Kidney (tissue), 14 donors: Measurements from ENCODE around the gene FNTB. TPM values are rescaled to one million over a fixed set of nuclear protein-coding genes. Genes with fewer than 3 reads are reported as not detected.

ENCODE experiments used
- DNase-seq, 5 donors: peaks; one replicate each; pipeline ENCODE4 v3.0.0-alpha.2; 2013 to 2020
- FAIRE-seq: peaks from 2 replicates; lab custom pipeline; 2012; peaks lifted over from hg19 to GRCh38; lab: Jason Lieb, UNC
- H3K27ac ChIP-seq, 2 donors: one replicate each; pipeline ENCODE4 v1.7.0; 2013; ENCODE audit warnings: low read depth in 2 of 2, low read length in 2 of 2, inconsistent platforms in 1 of 2
- H3K27me3 ChIP-seq: one replicate; pipeline ENCODE4 v1.7.1; 2013; ENCODE audit warnings: low read length, inconsistent platforms; ENCODE audit not compliant: control insufficient read depth, insufficient read depth
- H3K36me3 ChIP-seq, 3 donors: one replicate each; pipeline versions ENCODE4 v1.7.0 to v1.7.1; 2013; ENCODE audit warnings: low read length in 3 of 3, control low read depth in 1 of 3, inconsistent platforms in 1 of 3; ENCODE audit not compliant: insufficient read depth in 3 of 3, control insufficient read depth in 2 of 3
- H3K4me1 ChIP-seq, 3 donors: one replicate each; pipeline versions ENCODE4 v1.7.0 to v1.7.1; 2013; ENCODE audit warnings: low read length in 3 of 3, inconsistent platforms in 1 of 3, low read depth in 1 of 3; ENCODE audit not compliant: control insufficient read depth in 2 of 3, insufficient read depth in 2 of 3
- H3K4me3 ChIP-seq, 3 donors: one replicate each; pipeline versions ENCODE4 v1.7.0 to v1.8.1; 2013; ENCODE audit warnings: low read length in 3 of 3, control low read depth in 1 of 3, inconsistent platforms in 1 of 3
- H3K9ac ChIP-seq, 3 donors: one replicate each; pipeline versions ENCODE4 v1.7.0 to v1.7.1; 2013; ENCODE audit warnings: low read length in 3 of 3, control low read depth in 1 of 3, inconsistent platforms in 1 of 3
- H3K9me3 ChIP-seq, 3 donors: one replicate each; pipeline versions ENCODE4 v1.7.0 to v1.7.1; 2013; ENCODE audit warnings: low read length in 3 of 3, control low read depth in 1 of 3, inconsistent platforms in 1 of 3; ENCODE audit not compliant: control insufficient read depth in 2 of 3, insufficient read depth in 1 of 3
- CTCF ChIP-seq: IDR thresholded peaks from 3 replicates; pipeline ENCODE4 v1.5.1; 2012; ENCODE audit warnings: mild to moderate bottlenecking, moderate library complexity, borderline replicate concordance; ENCODE audit not compliant: insufficient read depth; ENCODE audit errors: extremely low read depth
- intact Hi-C: fragments of 100-400 bp; cut with DNase I; formaldehyde crosslinking; loops from one replicate; pipeline ENCODE4 v1.11.1; 2022
- polyA plus RNA-seq: library from polyadenylated mRNA; stranded (reverse); fragments of 350-450 nt; fragmentation: Illumina TruSeq; extraction: RNeasy Lipid Tissue Mini Kit (QIAGEN cat#74804); gene quantifications from one replicate; pipeline ENCODE4 v1.2.3, GENCODE V29; 2014; ENCODE audit warnings: low read depth, low replicate concordance; ENCODE audit not compliant: insufficient read depth
- total RNA-seq: library from RNA; stranded (reverse); fragmentation: NEBNext Ultra II Directional; extraction: Animal tissue kit (Norgen Biotek cat#: 25700); gene quantifications from one replicate; pipeline ENCODE4 v1.2.1, GENCODE V29; 2021
- donor health status: control.
- donor health status: control.
- donor health status: control.
- donor health status: control.
- donor health status: control.
- donor health status: DM: yes; HTN: yes; CAD: no.
- donor health status: Normal renal cell carcinoma (clear cell type).

Gene FNTB
- total and polyA plus RNA-seq, 2 donors from 2014 or later = 13.6 to 15.0 TPM

- H3K27me3 ChIP-seq = no peaks in the 10 kb centered on the region
- DNase-seq (no peak), FAIRE-seq (no peak)
- H3K9me3 ChIP-seq = no peaks in the 10 kb centered on the region
- peaks cover 11 to 54% (median 24%) of the 10 kb centered on the region in 3 donors for H3K36me3 ChIP-seq
- peaks cover 0 to 8% (median 8%) of the 10 kb centered on the region in 3 donors for H3K4me1 ChIP-seq
- intact Hi-C loops = no loop called here
- no peak overlapping the region for H3K9ac ChIP-seq
- no peak for TF ChIP-seq CTCF
- no peak overlapping the region for H3K4me3 ChIP-seq
- H3K27ac ChIP-seq = no peak overlapping the region
These were observed 105.7 kb downstream of the FNTB start for GRCh38 chr14:65092349-65092748.

DNA sequence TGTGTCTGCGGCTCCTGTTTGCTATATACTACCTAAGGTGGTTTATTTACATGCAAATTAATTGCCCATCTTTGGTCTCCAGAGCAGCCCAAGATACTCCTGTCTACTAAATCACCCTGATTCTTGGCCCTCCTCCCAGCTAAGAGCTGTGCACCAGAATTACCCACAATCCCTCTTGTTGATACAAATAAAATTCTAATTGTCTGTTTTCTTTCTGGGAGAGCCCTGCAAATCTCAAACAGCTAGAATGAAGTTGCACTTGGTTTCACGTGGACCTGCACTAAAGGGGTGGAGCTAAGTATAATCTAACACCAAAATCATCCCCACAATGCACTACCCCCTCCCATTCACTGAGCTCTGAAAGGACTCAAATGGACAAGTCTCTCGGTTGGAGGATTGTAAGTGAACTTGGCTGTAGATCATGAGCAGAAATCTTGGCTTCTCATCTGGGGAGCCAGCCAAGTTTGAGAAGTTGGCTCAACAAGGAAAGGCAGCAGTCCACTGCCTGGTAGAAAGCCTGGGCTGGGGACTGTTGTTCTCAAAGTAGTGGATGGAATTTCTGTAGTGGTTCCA is 109.0 kb downstream of the FNTB start:
- H3K36me3 ChIP-seq = peaks cover 3 to 30% (median 19%) of the 10 kb centered on the region in 3 donors
- no peak for TF ChIP-seq CTCF
- no peak overlapping the region for H3K27ac ChIP-seq
- FAIRE-seq (no peak), DNase-seq (peak in 3 of 5 donors; percentile 15 to 81 (median 48))
- peak overlapping the region in 1 of 3 donors; percentile 14 for H3K4me3 ChIP-seq
- peaks cover 0 to 12% (median 8%) of the 10 kb centered on the region in 3 donors for H3K4me1 ChIP-seq
- intact Hi-C loops = no loop called here
- no peaks in the 10 kb centered on the region for H3K27me3 ChIP-seq
- H3K9me3 ChIP-seq = no peaks in the 10 kb centered on the region
- no peak overlapping the region for H3K9ac ChIP-seq

GRCh38 chr14:65096323-65097089 is 109.8 kb downstream of the FNTB start:
- H3K36me3 ChIP-seq = peaks cover 3 to 22% (median 16%) of the 10 kb centered on the region in 3 donors
- H3K4me3 ChIP-seq = no peak overlapping the region
- intact Hi-C loops = no loop called here
- DNase-seq = no peak
- no peaks in the 10 kb centered on the region for H3K9me3 ChIP-seq
- no peak overlapping the region for H3K9ac ChIP-seq
- peaks cover 0 to 13% (median 12%) of the 10 kb centered on the region in 3 donors for H3K4me1 ChIP-seq
- H3K27ac ChIP-seq = no peak overlapping the region
- H3K27me3 ChIP-seq = no peaks in the 10 kb centered on the region
- FAIRE-seq = no peak
- no peak for TF ChIP-seq CTCF
